Cardiac muscle cell (in vitro differentiated cells and primary cell): Measurements from ENCODE around the gene UTY. TPM values are rescaled to one million over a fixed set of nuclear protein-coding genes. Genes with fewer than 3 reads are reported as not detected.

ENCODE experiments used
- DNase-seq, 2 donors: peaks; one replicate each; pipeline versions ENCODE4 v3.0.0 to v3.0.0-alpha.2; 2010 to 2017; ENCODE audit warnings: low read depth in 1 of 2, low spot score in 1 of 2
- H3K27ac ChIP-seq: fragments of 200-600 bp; sonication (generic); 2 replicates; pipeline ENCODE4 v1.5.1; 2016
- H3K27me3 ChIP-seq: fragments of 200-600 bp; sonication (generic); 2 replicates; pipeline ENCODE4 v1.6.0; 2016; ENCODE audit warnings: control low read depth
- H3K36me3 ChIP-seq: fragments of 200-600 bp; sonication (generic); 2 replicates; pipeline ENCODE4 v1.5.1; 2016; ENCODE audit warnings: control low read depth
- H3K4me1 ChIP-seq: fragments of 200-600 bp; sonication (generic); 2 replicates; pipeline ENCODE4 v1.8.1; 2017; ENCODE audit warnings: low read depth, mild to moderate bottlenecking, mixed run types
- H3K4me3 ChIP-seq: fragments of 200-600 bp; sonication (generic); 2 replicates; pipeline ENCODE4 v1.5.1; 2016; ENCODE audit warnings: mild to moderate bottlenecking
- H3K9me3 ChIP-seq: fragments of 200-600 bp; sonication (generic); 2 replicates; pipeline ENCODE4 v1.5.1; 2017; ENCODE audit warnings: low read depth, mild to moderate bottlenecking, control low read depth
- polyA plus RNA-seq: library from polyadenylated mRNA; unstranded; fragments of >200 nt; fragmentation: Nextera tagmentation; extraction: Ambion mirVana; gene quantifications from 2 replicates; pipeline ENCODE4 v1.2.1, GENCODE V29; 2016
- total RNA-seq: library from RNA; depleted of rRNA; stranded (reverse); fragments of >200 nt; gene quantifications from 2 replicates; pipeline ENCODE4 v1.2.3, GENCODE V29; 2016
- TF ChIP-seq, protein P1 (sequence below): IDR thresholded peaks from 2 replicates; pipeline ENCODE4 v1.5.1; 2012; ENCODE audit warnings: low read depth, mild to moderate bottlenecking, low read length

UTY gene
- total and polyA plus RNA-seq, 2 experiments from 2014 or later = not detected

DNA sequence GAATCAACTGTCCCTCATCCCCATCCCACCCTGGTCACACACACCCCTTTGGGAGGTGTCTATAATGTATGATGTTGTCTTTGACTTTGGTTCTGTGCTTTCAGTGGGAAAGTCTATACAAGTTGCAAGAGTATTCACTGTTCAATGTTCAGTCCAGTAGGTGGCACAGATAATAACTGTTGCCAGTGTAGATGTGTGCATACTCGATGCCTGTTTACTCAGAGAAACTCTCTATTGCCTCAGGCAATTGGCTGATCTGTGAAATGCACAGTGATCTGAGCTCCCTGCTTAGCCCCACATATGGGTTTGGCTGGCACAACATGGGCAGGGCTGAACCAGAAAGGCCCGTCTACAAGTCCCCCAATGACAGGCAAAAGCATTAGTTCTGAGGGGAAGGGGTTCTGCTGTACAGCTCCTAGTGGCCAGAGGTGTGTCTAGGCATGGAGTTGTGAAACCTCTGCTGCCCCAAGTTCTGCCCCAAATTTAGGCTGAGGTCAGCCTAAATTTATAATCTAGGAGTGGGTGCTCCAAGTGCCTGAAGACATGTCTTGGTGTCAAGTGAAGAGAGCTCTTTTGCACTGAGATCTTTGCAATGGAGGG, 252.4 kb downstream of the UTY start:
- H3K27ac ChIP-seq = no peak overlapping the region

DNA sequence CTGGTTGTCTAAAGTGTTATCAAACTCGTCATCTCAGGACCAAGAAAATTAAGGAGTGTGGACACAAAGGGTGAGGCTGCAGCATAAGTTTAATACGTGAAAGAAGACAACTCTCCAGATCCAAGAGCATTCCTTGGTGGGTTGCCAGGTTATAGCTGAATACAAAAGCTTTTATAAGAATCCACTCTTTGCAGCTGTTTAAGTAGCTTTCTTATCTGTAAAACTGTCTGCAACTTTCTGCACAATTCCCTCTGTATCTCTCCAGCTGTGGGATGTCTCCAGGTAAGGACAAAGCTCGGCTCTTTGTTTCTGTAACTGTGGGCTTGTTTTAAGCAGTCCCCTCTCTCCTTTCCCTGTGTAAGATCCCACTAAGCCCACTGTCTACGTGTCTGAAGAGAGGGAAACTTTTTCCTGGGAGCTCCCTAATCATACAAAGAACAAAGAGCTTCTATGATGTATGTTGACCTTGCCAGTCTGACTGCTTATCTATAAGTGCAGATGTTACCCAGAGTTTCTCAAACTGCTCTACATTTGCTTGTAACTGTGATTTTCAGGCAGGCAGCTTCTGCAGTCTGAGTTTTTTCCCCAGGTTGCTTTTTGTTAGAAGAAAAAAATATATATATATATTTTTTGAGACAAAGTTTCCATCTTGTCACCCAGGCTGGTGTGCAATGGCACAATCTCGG, 268.7 kb downstream of the UTY start:
- DNase-seq = no peak
- Histone ChIP-seq H3K9me3 (no peaks in the 10 kb centered on the region), H3K4me1 (no peaks in the 10 kb centered on the region), H3K4me3 (no peak overlapping the region), H3K36me3 (no peaks in the 10 kb centered on the region), H3K27ac (no peak overlapping the region), H3K27me3 (no peaks in the 10 kb centered on the region)
- TF ChIP-seq, protein P1, sequence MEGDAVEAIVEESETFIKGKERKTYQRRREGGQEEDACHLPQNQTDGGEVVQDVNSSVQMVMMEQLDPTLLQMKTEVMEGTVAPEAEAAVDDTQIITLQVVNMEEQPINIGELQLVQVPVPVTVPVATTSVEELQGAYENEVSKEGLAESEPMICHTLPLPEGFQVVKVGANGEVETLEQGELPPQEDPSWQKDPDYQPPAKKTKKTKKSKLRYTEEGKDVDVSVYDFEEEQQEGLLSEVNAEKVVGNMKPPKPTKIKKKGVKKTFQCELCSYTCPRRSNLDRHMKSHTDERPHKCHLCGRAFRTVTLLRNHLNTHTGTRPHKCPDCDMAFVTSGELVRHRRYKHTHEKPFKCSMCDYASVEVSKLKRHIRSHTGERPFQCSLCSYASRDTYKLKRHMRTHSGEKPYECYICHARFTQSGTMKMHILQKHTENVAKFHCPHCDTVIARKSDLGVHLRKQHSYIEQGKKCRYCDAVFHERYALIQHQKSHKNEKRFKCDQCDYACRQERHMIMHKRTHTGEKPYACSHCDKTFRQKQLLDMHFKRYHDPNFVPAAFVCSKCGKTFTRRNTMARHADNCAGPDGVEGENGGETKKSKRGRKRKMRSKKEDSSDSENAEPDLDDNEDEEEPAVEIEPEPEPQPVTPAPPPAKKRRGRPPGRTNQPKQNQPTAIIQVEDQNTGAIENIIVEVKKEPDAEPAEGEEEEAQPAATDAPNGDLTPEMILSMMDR = no peak

More for the DNA sequence above, 252.4 kb downstream of the UTY start:
- Histone ChIP-seq H3K9me3 (no peaks in the 10 kb centered on the region), H3K4me1 (no peaks in the 10 kb centered on the region), H3K4me3 (no peak overlapping the region), H3K27me3 (no peaks in the 10 kb centered on the region), H3K36me3 (no peaks in the 10 kb centered on the region)
- DNase-seq = no peak
- TF ChIP-seq, protein P1 = no peak

DNA sequence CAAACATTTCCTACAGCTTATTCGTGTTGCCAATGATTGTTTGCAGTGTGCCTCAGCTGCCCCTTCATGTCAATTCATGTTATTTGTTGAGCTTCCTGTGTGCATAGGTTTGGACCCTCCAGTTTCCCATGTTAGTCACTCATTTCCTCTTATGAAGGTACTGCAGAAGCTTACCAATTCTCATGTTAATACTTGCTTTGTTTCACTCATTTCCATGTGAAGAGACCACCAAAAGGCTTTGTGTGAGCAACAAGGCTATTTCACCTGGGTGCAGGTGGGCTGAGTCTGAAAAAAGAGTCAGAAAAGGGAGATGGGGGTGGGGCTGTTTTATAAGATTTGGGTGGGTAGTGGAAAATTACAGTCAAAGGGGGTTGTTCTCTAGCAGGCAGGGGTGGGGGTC, 274.6 kb downstream of the UTY start:
- no peak overlapping the region for H3K27ac ChIP-seq
- TF ChIP-seq, protein P1 = no peak
- no peaks in the 10 kb centered on the region for H3K9me3 ChIP-seq
- no peak overlapping the region for H3K4me3 ChIP-seq
- no peaks in the 10 kb centered on the region for H3K27me3 ChIP-seq
- H3K4me1 ChIP-seq = no peaks in the 10 kb centered on the region
- no peak for DNase-seq
- no peaks in the 10 kb centered on the region for H3K36me3 ChIP-seq

Other genes starting within 250 kb of the UTY start
- gene TMSB4Y, start 223.9 kb upstream of the UTY start, total RNA-seq = not detected in 2 replicates
- not detected in 2 replicates for gene TMSB4Y, start 223.9 kb upstream of the UTY start, polyA plus RNA-seq